H9 (cell line): ENCODE data around the gene SCUBE3. TPM values are rescaled to one million over a fixed set of nuclear protein-coding genes. Genes with fewer than 3 reads are reported as not detected.

Experiments
- DNase-seq: peaks from one replicate; pipeline ENCODE4 v3.0.0-alpha.2; 2017
- H2AFZ ChIP-seq: one replicate; pipeline ENCODE4 v1.6.1; 2013; ENCODE audit warnings: mild to moderate bottlenecking, low read length, control low read depth, moderate library complexity
- H2AK5ac ChIP-seq: 2 replicates; pipeline ENCODE4 v1.6.1; 2013; ENCODE audit warnings: low read length, control low read depth, mixed read lengths; ENCODE audit not compliant: insufficient read length
- H2BK120ac ChIP-seq: one replicate; pipeline ENCODE4 v1.6.1; 2013; ENCODE audit warnings: low read depth, mild to moderate bottlenecking, low read length, control low read depth, inconsistent platforms; ENCODE audit not compliant: poor library complexity, severe bottlenecking
- H2BK12ac ChIP-seq: 2 replicates; pipeline ENCODE4 v1.6.1; 2013; ENCODE audit warnings: low read length, control low read depth, mixed read lengths, low read depth; ENCODE audit not compliant: insufficient read length
- H2BK15ac ChIP-seq: 2 replicates; pipeline ENCODE4 v1.6.1; 2013; ENCODE audit warnings: low read depth, low read length, control low read depth
- H2BK20ac ChIP-seq: one replicate; pipeline ENCODE4 v1.6.1; 2013; ENCODE audit warnings: low read depth, mild to moderate bottlenecking, low read length, control low read depth, inconsistent platforms; ENCODE audit not compliant: poor library complexity, severe bottlenecking
- H2BK5ac ChIP-seq: 2 replicates; pipeline ENCODE4 v1.6.1; 2013; ENCODE audit warnings: low read length, control low read depth, mixed read lengths; ENCODE audit not compliant: insufficient read length
- H3K14ac ChIP-seq: 2 replicates; pipeline ENCODE4 v1.6.1; 2013; ENCODE audit warnings: low read length, control low read depth; ENCODE audit not compliant: insufficient read depth
- H3K18ac ChIP-seq: 2 replicates; pipeline ENCODE4 v1.6.1; 2013; ENCODE audit warnings: low read depth, mild to moderate bottlenecking, mixed read lengths, low read length, control low read depth; ENCODE audit not compliant: insufficient read length
- H3K23ac ChIP-seq: 2 replicates; pipeline ENCODE4 v1.6.1; 2013; ENCODE audit warnings: low read length, control low read depth, mixed read lengths, low read depth; ENCODE audit not compliant: insufficient read length
- H3K23me2 ChIP-seq: 2 replicates; pipeline ENCODE4 v1.6.1; 2013; ENCODE audit warnings: low read depth, mild to moderate bottlenecking, mixed read lengths, low read length, control low read depth; ENCODE audit not compliant: insufficient read length, poor library complexity, severe bottlenecking
- H3K27ac ChIP-seq: 2 replicates; pipeline ENCODE4 v1.5.1; 2013; ENCODE audit warnings: low read length, control low read depth, mixed read lengths, low read depth; ENCODE audit not compliant: insufficient read length
- H3K27me3 ChIP-seq: 2 replicates; pipeline ENCODE4 v1.6.1; 2013; ENCODE audit warnings: low read length, control low read depth, inconsistent platforms; ENCODE audit not compliant: insufficient read depth
- H3K4ac ChIP-seq: 2 replicates; pipeline ENCODE4 v1.6.1; 2013; ENCODE audit warnings: low read depth, mild to moderate bottlenecking, control low read depth, inconsistent platforms, low read length, moderate library complexity
- H3K4me1 ChIP-seq: 2 replicates; pipeline ENCODE4 v1.6.1; 2013; ENCODE audit warnings: low read length, control low read depth, inconsistent platforms; ENCODE audit not compliant: insufficient read depth
- H3K4me2 ChIP-seq: 2 replicates; pipeline ENCODE4 v1.6.1; 2013; ENCODE audit warnings: low read length, control low read depth, mixed read lengths; ENCODE audit not compliant: insufficient read length, insufficient read depth
- H3K56ac ChIP-seq: 2 replicates; pipeline ENCODE4 v1.6.1; 2013; ENCODE audit warnings: low read depth, mild to moderate bottlenecking, mixed read lengths, low read length, control low read depth; ENCODE audit not compliant: insufficient read length
- H3K79me1 ChIP-seq: 2 replicates; pipeline ENCODE4 v1.6.1; 2013; ENCODE audit warnings: low read depth, mild to moderate bottlenecking, moderate library complexity, low read length, control low read depth, inconsistent platforms; ENCODE audit not compliant: insufficient read depth, poor library complexity, severe bottlenecking
- H3K79me2 ChIP-seq: 2 replicates; pipeline ENCODE4 v1.6.1; 2013; ENCODE audit warnings: low read length, control low read depth, inconsistent platforms; ENCODE audit not compliant: insufficient read depth
- H3K9ac ChIP-seq: 2 replicates; pipeline ENCODE4 v1.6.1; 2013; ENCODE audit warnings: low read length, control low read depth, mixed read lengths; ENCODE audit not compliant: insufficient read length; ENCODE audit errors: extremely low read depth
- H3K9me3 ChIP-seq: one replicate; pipeline ENCODE4 v1.6.1; 2013; ENCODE audit warnings: low read depth, low read length, inconsistent platforms; ENCODE audit not compliant: control insufficient read depth
- H3T11ph ChIP-seq: one replicate; pipeline ENCODE4 v1.6.1; 2013; ENCODE audit warnings: mild to moderate bottlenecking, low read length, control low read depth, inconsistent platforms
- H4K20me1 ChIP-seq: one replicate; pipeline ENCODE4 v1.6.1; 2013; ENCODE audit not compliant: control insufficient read depth, insufficient read length, insufficient read depth
- H4K5ac ChIP-seq: 2 replicates; pipeline ENCODE4 v1.6.1; 2013; ENCODE audit warnings: low read depth, mild to moderate bottlenecking, mixed read lengths, low read length, control low read depth; ENCODE audit not compliant: insufficient read length
- H4K8ac ChIP-seq: replicated peaks from 2 replicates; pipeline ENCODE4 v1.6.1; 2013; ENCODE audit warnings: low read length, control low read depth, mixed read lengths, low read depth; ENCODE audit not compliant: insufficient read length
- H4K91ac ChIP-seq: 2 replicates; pipeline ENCODE4 v1.6.1; 2013; ENCODE audit warnings: low read depth, mild to moderate bottlenecking, moderate library complexity, mixed read lengths, low read length, control low read depth; ENCODE audit not compliant: insufficient read length
- H3K27ac Mint-ChIP-seq, 3 experiments: 2 replicates in 2 of 3; 3 replicates in 1 of 3; pipeline ENCODE4 v1.8.0; 2020 to 2021; ENCODE audit warnings: mixed read lengths in 3 of 3, mild to moderate bottlenecking in 1 of 3, moderate library complexity in 1 of 3
- H3K27me3 Mint-ChIP-seq: 2 replicates; pipeline ENCODE4 v1.8.0; 2021; ENCODE audit warnings: low read depth, mild to moderate bottlenecking, moderate library complexity, mixed read lengths
- H3K36me3 Mint-ChIP-seq, 3 experiments: 2 replicates in 2 of 3; 3 replicates in 1 of 3; pipeline ENCODE4 v1.8.0; 2020 to 2021; ENCODE audit warnings: low read depth in 3 of 3, mixed read lengths in 3 of 3; ENCODE audit not compliant: insufficient read depth in 1 of 3
- H3K4me1 Mint-ChIP-seq, 2 experiments: 2 replicates each; pipeline ENCODE4 v1.8.0; 2020; ENCODE audit warnings: mixed read lengths in 2 of 2
- H3K4me3 Mint-ChIP-seq, 2 experiments: 2 replicates in 1 of 2; 3 replicates in 1 of 2; pipeline ENCODE4 v1.8.0; 2020 to 2021; ENCODE audit warnings: mild to moderate bottlenecking in 2 of 2, mixed read lengths in 2 of 2, moderate library complexity in 1 of 2
- H3K9me3 Mint-ChIP-seq, 2 experiments: 2 replicates in 1 of 2; 3 replicates in 1 of 2; pipeline ENCODE4 v1.8.0; 2020; ENCODE audit warnings: mild to moderate bottlenecking in 2 of 2, mixed read lengths in 2 of 2, moderate library complexity in 1 of 2
- WGBS: extraction: QIAGEN DNeasy Blood & Tissue Kit; methylation state at CpG from one replicate; pipeline ENCODE4 v1.1.7; 2013; ENCODE audit warnings: missing lambda C conversion rate, low lambda C conversion rate, mixed read lengths; ENCODE audit not compliant: insufficient read length; ENCODE audit errors: extremely low coverage; 5-methylcytosine and 5-hydroxymethylcytosine counted together
- total RNA-seq: library from RNA; stranded (reverse); gene quantifications from 2 replicates; pipeline ENCODE4 v1.2.1, GENCODE V29; 2021
- TF ChIP-seq, protein P1 (sequence below): fragments of 200-600 bp; sonication (generic); conservative IDR thresholded peaks from 3 replicates; pipeline ENCODE4 v1.8.0; 2021; ENCODE audit warnings: antibody characterized with exemption, mild to moderate bottlenecking

Gene SCUBE3
- total RNA-seq, 1 experiment from 2014 or later: 2.7 TPM

DNA sequence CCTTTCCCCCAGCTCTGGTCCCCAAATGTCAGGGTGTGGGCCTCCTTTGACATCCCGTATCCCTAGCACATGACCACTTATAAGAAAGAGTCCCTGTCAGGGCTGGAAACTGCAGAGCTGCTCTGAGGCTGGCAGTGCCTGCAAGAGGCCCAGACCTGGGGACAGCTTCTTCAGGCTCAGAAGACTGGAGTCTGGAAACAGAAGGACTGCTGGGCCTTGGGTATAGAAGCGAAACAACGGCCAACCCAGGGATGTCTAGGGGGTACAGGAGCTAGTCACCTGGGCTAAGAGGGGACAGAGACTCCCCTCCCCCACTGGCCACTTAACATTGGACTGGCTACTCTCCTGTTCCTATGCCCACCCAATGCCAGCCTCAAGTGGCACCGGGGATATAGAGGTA lies 4.7 kb downstream of the SCUBE3 start:
- no peaks in the 10 kb centered on the region for H3K9me3 Mint-ChIP-seq
- H2BK5ac ChIP-seq: no peak overlapping the region
- no peak overlapping the region for H3K14ac ChIP-seq
- H4K20me1 ChIP-seq: no peaks in the 10 kb centered on the region
- H3K79me2 ChIP-seq: no peaks in the 10 kb centered on the region
- H4K8ac ChIP-seq: no peak overlapping the region
- TF ChIP-seq, protein P1, sequence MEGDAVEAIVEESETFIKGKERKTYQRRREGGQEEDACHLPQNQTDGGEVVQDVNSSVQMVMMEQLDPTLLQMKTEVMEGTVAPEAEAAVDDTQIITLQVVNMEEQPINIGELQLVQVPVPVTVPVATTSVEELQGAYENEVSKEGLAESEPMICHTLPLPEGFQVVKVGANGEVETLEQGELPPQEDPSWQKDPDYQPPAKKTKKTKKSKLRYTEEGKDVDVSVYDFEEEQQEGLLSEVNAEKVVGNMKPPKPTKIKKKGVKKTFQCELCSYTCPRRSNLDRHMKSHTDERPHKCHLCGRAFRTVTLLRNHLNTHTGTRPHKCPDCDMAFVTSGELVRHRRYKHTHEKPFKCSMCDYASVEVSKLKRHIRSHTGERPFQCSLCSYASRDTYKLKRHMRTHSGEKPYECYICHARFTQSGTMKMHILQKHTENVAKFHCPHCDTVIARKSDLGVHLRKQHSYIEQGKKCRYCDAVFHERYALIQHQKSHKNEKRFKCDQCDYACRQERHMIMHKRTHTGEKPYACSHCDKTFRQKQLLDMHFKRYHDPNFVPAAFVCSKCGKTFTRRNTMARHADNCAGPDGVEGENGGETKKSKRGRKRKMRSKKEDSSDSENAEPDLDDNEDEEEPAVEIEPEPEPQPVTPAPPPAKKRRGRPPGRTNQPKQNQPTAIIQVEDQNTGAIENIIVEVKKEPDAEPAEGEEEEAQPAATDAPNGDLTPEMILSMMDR: no peak
- no peak overlapping the region for H2BK20ac ChIP-seq
- peaks cover 46 to 53% of the 10 kb centered on the region in 2 experiments for H3K4me1 Mint-ChIP-seq
- H2BK15ac ChIP-seq: no peak overlapping the region
- H3K4me2 ChIP-seq: no peak overlapping the region
- H3K9ac ChIP-seq: no peak overlapping the region
- H3K18ac ChIP-seq: no peak overlapping the region
- H3K23me2 ChIP-seq: peaks cover 7% of the 10 kb centered on the region
- H4K5ac ChIP-seq: no peak overlapping the region
- H3K9me3 ChIP-seq: no peaks in the 10 kb centered on the region
- H3K27ac ChIP-seq: no peak overlapping the region
- H2AFZ ChIP-seq: no peak overlapping the region
- H3K23ac ChIP-seq: no peak overlapping the region
- H3T11ph ChIP-seq: no peak overlapping the region
- no peak overlapping the region for H2BK12ac ChIP-seq
- H3K36me3 Mint-ChIP-seq: no peaks in the 10 kb centered on the region; a peak in 1 of 7 replicates
- WGBS: no CpG with 5 or more reads among the region's 4 CpGs
- H3K27me3 ChIP-seq: peaks cover 18% of the 10 kb centered on the region; the same call in 1 of the 2 replicates
- H3K27ac Mint-ChIP-seq: no peak overlapping the region
- no peak overlapping the region for H2AK5ac ChIP-seq
- DNase-seq: no peak
- peaks cover 88% of the 10 kb centered on the region for H3K27me3 Mint-ChIP-seq
- no peak overlapping the region for H3K4me3 Mint-ChIP-seq
- H4K91ac ChIP-seq: no peak overlapping the region
- no peak overlapping the region for H3K4ac ChIP-seq
- H3K56ac ChIP-seq: no peak overlapping the region
- no peaks in the 10 kb centered on the region for H3K79me1 ChIP-seq
- peaks cover 2% of the 10 kb centered on the region; the same call in 1 of the 2 replicates for H3K4me1 ChIP-seq
- no peak overlapping the region for H2BK120ac ChIP-seq
